GM12801 (cell line): ENCODE measurements around the gene TMEM38B.

Source experiments
- TF ChIP-seq, protein P1 (sequence below): IDR thresholded peaks from one replicate; pipeline ENCODE4 v1.5.1; 2011; ENCODE audit warnings: control low read depth; ENCODE audit not compliant: insufficient read length; ENCODE audit errors: extremely low read depth

TMEM38B gene

DNA sequence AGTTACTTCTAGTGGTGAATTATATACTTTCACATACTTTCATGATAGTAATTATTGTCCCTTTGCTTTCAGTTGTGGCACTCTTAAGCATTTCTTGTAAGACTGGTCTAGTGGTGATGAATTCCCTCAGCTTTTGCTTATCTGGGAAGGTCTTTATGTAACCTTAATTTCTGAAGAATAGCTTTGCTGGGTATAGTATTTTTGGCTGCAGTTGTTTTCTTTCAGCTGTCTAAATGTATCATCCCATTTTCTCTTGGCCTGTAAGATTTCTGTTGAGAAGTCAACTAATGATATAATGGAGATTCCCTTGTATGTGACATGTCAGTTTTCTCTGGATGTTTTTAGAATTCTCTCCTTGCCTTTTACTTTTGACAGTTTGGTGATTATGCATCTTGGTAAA, 41.0 kb downstream of the TMEM38B start:
- TF ChIP-seq, protein P1, sequence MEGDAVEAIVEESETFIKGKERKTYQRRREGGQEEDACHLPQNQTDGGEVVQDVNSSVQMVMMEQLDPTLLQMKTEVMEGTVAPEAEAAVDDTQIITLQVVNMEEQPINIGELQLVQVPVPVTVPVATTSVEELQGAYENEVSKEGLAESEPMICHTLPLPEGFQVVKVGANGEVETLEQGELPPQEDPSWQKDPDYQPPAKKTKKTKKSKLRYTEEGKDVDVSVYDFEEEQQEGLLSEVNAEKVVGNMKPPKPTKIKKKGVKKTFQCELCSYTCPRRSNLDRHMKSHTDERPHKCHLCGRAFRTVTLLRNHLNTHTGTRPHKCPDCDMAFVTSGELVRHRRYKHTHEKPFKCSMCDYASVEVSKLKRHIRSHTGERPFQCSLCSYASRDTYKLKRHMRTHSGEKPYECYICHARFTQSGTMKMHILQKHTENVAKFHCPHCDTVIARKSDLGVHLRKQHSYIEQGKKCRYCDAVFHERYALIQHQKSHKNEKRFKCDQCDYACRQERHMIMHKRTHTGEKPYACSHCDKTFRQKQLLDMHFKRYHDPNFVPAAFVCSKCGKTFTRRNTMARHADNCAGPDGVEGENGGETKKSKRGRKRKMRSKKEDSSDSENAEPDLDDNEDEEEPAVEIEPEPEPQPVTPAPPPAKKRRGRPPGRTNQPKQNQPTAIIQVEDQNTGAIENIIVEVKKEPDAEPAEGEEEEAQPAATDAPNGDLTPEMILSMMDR = no peak

DNA sequence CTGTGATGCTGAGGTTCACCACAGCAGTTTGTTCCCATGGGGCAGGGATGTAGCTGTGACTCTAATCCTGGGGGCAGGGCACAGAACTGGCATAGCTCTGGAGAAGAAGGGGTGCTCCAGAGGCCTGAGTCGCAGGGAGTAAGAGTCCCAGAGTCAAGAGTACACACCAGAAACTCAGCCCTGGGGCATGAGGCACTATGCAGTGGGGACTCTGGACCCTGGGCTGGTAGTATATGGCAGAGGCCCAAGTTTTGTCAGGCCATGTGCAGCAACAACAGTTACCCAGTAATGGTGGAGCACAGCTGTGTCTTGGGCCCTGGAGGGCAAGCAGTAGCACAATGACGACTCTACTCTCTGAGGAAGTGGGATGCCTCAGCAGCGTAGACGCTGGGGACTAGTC, 42.9 kb downstream of the TMEM38B start:
- TF ChIP-seq, protein P1 = no peak

DNA sequence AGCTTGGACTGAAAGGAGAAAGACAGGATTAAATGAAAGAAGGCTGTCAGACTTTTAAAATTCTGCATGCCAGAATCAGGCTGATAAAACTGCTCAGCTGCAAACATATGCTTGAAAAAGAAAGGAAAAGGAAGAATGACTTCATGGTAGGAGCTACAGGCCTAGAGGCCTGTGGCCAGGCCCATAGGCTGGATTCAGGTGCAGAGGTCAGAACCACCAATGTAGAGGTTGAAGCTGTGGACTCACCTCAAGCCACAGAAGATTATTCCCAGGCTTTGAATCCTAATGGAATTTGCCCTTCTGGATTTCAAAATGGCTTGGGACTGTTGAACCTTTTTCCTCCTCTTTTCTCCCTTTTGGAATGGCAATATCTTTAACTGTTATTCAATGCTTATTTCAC, 47.7 kb downstream of the TMEM38B start:
- TF ChIP-seq, protein P1 = no peak

DNA sequence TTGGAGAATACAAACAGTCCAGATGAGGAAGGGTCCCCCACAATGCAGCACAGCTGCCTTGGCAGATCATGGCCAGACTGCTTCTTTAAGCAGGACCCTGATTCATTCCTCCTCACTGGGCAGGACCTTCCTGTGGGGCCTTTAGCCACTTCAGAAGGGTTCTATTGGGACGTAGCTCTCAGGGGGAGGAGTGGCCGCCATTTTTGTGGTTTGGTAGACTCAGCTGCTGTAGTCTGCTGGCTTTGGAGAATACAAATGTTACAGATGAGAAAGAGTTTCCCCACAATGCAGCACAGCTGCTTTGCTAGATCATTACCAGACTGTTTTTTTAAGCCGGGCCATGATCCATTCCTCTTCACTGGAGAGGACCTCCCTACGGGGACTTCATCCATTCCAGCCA, 57.4 kb downstream of the TMEM38B start:
- TF ChIP-seq, protein P1 = no peak

DNA sequence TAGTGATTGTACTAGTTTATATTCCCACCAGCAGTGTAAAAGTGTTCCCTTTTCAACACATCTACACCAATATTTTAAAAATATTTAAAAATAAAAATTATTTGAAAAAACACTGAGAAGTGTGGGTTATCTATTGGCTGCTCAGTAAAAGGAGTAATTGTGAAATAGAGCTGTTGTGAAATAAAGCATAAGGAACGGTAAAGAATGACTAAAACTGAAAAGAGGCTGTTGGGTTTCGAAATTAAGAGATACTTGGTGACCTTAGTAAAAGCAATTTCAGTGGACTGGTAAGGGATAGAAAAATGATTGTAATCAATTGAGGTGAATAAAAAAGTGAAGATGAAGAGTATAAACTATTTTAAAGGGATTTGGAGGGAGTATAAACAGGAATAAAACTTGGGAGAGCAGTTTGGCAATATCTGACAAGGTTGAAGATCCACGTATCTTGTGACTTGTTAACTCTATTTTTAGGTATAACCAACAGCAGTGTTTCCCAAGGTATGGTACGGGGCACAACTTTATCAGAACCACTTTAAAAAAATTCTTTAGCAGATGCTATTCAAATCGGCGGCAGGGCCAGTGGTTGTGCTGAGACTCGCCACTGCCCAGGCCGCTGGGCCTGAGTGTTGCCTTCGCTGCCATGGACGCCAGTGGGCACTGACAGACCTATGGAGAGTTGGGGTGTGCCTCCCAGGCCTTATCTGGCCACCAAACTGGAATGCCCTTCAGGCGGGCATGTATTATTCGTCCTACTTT, 63.3 kb downstream of the TMEM38B start:
- TF ChIP-seq, protein P1 = no peak

DNA sequence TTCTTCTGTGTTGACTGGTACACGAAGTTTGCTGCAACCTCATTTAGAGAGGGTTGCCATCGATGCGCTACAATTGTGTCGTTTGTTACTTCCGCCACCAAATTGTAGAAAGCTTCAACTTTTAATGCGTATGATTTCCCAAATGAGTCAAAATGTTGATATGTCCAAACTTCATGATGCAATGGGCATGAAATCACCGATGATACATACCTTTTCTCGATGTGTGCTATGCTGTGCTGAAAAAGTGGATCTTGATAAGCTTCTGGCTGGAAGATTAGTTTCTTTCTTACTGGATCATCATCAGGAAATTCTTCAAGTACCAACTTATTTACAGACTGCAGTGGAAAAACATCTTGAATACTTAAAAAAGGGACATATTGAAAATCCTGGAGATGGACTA, 65.7 kb downstream of the TMEM38B start:
- TF ChIP-seq, protein P1 = no peak

DNA sequence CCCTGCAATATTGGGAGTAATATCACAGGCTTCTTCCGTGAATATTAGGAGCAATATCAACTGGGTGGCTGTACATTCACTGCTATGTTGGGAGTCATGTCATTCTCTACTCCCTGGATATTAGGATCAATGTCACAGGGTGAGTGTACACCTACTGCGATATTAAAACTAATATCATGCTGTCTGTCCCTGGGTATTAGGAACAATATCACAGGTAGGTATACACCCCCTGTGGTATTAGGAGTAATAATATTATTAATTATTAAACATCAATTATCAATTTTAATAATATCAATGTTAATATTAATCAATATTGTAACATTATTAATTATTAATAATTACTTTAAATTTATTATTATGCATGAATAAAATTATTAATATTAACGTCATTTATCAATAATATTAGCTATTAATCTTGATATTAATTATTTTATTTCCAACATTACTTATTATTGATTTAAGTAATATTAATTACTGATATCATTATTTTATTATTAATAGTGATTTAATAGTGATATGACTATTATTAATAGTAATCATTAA, 121.9 kb downstream of the TMEM38B start:
- TF ChIP-seq, protein P1 = no peak
